GM21825 (cell line): ENCODE measurements around the gene GLRX.

Experiments used
- ATAC-seq: cut with Tn5 transposase; IDR thresholded peaks from one replicate; pipeline ENCODE4 v1.9.1; 2021; ENCODE audit warnings: mild to moderate bottlenecking, moderate library complexity; ENCODE audit not compliant: unreplicated experiment

GLRX gene

DNA sequence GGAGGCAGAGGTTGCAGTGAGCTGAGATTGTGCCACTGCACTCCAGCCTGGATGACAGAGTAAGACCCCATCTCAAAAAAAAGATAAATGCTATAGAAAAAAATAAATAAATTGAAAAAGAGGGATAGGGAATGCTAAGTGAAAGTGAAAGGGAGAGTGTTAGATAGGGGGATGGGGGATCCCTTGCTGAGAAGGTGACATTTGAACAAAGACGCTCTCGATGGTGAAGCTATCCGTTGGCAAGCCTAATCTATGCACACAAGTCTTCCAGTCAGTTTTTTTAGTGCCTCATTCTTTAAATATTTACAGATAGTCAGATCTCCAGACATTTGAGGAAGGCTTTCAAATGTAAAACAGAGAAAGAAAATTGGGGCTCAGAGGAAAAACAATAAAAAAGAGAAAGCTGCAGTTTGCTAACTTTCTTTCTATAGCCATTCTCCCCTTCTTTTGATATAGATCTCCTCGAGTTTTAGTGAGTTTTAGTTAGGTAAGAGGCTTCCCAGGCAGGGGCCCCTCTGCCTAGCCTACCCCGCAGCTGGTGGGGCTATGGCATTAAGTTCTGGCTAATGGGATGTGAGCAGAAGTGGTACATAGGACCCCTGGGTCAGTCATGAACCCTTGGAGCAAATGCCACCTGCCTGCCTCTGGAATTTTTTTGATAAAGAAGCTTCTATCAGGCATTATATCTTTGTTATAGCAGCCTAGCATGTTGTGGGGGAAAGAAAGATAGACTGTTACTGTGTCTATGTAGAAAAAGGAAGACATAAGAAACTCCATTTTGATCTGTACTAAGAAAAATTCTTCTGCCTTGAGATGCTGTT, 12.0 kb downstream of the GLRX start:
- no peak for ATAC-seq

DNA sequence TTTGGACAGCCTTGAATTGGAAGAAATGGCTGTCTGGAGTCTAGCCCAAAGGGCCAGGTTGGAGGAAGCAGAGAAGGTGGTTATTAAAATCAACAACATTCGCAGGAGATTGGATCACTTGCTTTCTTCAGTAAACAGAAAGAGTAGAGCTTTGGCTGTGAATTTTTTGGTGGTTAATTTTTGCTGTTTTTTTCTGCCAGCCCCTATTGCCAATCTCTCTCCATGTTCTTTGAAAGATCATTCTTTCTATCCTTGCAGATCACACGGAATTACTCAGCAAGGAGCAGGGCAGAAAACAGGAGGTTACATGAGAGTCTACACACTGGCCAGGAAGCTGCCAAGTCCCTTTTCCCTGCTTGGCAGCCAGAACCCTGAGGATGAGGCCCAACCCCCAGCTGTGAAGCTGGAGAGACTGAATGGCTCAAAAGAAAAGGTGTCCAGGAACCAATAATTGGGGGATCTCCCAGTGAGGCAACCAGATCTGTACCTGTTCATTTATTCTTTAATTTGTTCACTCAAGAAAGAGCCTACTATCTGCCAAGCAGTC, 13.0 kb downstream of the GLRX start:
- ATAC-seq: no peak

- ATAC-seq: peak; percentile 99
Observed at GRCh38 chr5:95808686-95809413, 13.7 kb downstream of the GLRX start.

DNA sequence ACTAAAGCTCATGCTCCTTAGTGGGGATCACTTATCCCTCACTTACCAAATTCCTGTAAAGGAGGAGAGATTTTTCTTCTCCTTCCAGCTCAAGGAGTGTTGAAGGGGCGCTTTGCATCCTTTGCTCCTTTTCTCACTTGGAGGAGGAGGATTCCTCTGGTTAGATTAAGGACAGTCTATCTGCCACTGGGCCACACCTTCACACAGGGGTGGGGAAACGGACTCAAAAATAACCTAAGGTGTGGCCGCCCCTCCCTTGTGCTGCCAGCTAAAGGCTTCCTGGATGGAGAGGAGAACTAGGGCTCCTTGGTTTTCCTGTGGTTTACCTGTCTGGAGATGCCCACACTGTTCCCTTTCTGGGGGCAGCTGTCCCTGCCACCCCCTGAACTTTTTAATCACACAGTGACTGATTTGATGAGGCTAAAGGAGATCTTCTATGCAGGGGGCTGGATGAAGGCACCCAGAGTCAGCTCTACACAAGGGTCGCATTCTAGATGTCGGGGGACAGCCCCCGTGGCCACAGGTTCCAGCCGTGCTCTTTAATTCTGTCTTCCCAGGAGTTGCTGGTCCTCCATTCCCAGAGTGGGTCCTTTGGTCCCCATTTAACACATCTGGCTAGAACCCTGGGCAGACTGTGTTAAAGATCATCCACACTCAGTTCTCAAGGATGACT, 14.4 kb downstream of the GLRX start:
- peak; percentile 3 for ATAC-seq

- ATAC-seq: no peak
Observed at GRCh38 chr5:95806687-95807086, 15.8 kb downstream of the GLRX start.

DNA sequence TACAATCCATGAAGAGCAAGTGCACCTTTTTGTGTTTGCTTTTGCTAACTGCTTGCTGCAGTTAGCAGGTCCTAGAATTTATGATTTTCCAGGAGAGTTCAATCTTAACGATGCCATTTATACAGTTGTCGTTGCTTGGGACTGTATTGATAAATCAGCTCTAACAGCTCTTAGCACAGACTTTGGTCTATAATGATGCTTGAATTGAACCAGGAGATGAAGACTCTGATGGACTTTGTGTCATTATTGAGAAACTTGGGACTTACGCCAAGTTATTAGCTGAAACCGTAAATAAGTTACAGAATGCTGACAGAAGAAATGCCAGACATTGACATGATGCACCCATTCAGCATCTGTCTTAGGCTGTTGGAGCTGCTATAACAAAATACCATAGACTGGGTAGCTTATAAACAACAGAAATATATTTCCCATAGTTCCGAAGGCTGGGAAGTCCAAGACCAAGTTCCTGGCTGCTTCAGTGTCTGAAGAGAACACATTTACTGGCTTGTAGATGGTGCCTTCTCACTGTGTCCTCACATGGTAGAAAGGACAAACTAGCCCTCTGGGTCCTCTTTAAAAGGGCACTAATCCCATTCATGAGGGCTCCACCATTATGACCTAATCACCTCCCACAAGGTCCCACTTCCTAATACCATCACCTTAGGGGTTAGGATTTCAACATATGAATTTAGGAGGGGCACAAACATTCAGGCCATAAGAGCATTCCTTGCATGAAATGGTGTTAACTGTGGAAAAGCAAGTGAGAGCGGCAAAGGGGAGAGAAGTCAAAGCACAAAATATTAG, 17.6 kb downstream of the GLRX start:
- ATAC-seq: no peak

DNA sequence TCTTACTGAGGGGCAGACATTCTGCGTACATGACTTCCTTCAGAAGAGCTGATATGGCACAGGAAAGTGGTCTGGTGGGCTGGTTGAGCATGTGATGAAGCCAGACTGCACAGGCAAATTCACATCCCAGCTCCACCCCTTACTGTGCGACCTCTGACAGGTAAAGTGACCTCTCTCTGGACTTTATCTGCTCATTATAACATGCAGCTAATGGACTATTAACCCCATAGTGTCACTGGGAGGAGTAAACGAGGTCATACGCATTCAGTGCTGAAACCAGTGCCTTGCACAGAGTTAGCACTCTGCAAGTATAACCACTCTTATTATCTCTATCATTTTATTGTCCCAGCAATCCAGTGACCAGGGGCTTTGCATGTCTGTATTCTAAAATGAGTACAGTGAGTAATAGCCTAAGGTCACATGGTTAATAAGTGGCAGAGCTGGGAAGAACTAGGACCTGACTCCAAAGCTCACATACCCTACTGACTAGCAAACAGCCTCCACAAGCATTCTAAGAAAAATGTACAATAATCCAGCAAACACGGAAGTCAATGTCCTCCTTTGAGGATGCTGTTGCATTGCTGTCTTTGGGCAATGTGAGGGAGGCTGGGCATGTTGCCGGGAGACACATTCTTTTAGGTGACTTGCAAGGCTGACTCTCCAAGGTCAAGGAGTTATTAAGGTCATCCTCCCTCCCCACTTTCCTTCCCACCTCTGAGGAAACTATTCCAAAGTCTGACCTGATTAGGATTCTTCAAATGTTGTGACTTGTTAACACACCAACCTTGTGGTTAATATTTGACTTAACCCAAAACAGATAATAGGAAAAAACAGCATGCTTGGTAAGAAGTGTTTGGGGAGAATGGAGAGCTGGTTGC, 19.0 kb downstream of the GLRX start:
- ATAC-seq: no peak

GRCh38 chr5:95801961-95802360, 20.6 kb downstream of the GLRX start:
- ATAC-seq: no peak

DNA sequence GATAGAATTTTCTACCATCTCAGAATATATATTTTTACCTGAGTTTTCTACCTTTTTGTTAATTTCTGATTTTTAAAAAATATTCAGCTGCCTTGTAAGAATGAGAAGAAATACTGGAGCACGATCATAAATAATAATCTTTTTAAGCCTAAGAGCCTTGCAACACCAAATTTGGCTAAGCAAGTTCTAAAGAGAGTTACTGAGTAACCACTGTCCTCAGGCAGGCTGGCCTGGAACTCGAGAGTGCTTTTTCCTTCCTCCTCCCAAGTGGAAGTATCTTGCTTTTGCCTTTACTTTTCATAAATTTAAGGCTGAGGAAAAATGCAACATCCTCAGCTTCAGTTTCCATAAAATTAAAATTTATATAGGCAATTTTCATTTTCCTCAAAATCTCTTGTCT, 21.0 kb downstream of the GLRX start:
- no peak for ATAC-seq

GRCh38 chr5:95800553-95800952, 22.0 kb downstream of the GLRX start:
- ATAC-seq: no peak

DNA sequence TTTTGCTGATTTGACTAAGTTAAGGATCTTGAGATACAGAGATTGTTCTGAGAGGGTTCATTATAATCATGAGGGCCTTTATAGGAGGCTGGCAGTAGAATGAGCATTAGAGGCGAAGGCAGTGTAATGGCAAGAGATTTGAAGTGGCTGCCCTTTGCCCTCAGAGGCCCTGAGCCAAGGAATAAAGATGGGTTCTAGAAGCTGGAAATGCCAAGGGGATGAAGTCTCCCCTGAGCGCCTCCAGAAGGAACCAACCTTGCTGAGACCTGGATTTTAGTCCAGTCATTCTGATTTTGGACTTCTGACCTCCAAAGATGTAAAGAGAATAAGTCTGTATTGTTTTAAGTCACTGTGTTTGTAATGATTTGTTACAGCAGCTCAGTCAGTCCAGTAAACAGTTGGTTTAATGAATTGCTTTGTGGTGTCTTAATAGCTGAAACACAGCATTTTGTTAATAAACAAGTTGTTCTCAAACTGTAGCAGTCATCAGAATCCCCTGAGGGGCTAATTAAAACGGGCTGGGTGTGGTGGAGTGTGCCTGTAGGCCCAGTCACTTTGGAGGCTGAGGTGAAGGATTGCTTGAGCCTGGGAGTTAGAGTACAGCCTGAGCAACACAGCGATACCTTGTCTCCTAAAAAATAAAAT, 23.2 kb downstream of the GLRX start:
- no peak for ATAC-seq

DNA sequence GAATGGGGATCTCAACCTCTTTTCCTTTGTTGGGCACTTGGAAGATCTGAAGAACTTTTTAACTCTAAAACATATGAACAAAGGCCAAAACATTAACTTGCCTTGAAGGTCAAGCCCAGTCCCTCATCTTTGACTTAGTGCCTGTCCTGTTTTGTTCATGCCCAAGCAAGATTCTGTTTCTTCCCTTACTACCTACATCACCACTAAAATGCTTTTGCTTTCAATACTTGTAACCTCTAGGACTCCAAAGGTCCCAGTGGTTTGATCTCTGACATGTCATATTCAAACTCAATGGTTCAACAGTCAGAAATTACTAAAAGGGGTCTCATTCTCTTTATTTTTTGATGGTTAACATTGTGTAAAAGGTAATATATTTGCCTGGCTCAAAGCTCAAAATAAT, 24.0 kb downstream of the GLRX start:
- ATAC-seq: no peak

DNA sequence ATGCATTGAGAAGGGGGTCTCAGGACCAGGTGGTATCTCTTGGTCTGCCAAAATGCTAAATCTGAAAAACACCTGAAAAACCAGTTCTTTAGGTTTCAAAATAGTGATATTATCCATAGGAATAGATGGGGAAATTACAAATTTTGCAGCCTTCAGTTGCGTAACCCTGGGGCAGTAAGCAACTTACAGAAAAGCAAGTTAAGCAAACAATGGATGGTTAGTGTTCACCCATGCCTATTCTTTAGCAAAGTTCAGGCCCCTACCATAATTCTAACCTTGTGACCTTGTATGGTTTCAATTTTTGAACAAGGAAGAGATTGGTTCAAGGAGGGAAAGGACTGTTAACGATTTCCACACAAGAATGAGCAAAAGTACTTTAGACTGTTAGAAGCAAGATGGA, 24.5 kb downstream of the GLRX start:
- ATAC-seq: no peak

- ATAC-seq: no peak
Observed at GRCh38 chr5:95797301-95797700, 25.2 kb downstream of the GLRX start.

GRCh38 chr5:95794070-95794516, 28.4 kb downstream of the GLRX start:
- no peak for ATAC-seq

GRCh38 chr5:95791751-95792150, 30.8 kb downstream of the GLRX start:
- ATAC-seq: no peak

DNA sequence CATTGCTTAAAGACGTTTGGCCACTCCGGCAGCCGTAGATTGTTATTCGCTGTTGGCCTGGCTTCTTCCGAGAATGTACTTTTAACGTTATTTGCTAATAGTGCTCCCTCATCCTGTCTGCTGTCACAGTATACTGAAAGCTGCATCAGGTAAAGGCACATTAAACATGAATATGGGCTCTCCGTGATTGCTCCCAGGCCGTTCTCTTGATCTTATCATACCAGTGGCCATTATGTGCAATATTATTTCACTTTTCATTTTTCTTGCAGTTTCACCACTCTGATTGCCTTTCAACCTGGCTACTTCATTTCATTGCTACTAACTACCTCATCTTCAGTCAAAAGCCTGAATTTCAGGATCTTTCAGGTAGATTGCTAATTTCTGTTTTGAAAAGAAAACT, 34.0 kb downstream of the GLRX start:
- ATAC-seq: no peak

GRCh38 chr5:95786821-95787418, 35.6 kb downstream of the GLRX start:
- ATAC-seq: no peak
